Measurements from ENCODE around the gene TP53I11.

TP53I11 gene

GRCh38 chr11:44955015-44955738 lies 4.5 kb upstream of the TP53I11 start:
- no peak for DNase-seq

GRCh38 chr11:44954051-44954906 lies 3.6 kb upstream of the TP53I11 start:
- no peak for DNase-seq

- DNase-seq: no peak
These were observed 2.0 kb upstream of the TP53I11 start for GRCh38 chr11:44952500-44953260.

DNA sequence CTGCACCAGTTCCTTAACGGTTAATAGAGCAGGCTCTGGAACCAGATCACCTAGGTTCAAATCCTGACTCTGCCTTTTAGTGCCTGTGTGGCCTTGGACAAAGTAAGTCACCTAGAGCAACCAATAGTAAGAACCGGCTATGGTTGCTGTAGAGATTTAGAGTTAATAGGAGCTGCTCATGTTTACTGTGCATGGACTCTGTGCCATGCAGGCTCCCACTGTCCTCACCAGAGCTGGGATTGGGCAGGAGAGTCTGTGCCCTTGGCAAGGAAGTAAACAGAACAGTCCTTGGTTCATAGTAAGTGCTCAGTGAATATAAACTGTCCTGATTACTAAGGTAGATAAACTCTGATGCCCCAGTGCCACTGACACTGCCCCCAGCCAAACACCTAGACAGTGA lies 1.4 kb upstream of the TP53I11 start:
- DNase-seq: no peak

- no peak for DNase-seq
These were observed 555 bp downstream of the TP53I11 start for GRCh38 chr11:44950031-44950624.

- DNase-seq: peak; percentile 42
These were observed 1.3 kb downstream of the TP53I11 start for GRCh38 chr11:44949160-44950030.

GRCh38 chr11:44948155-44948554 lies 2.5 kb downstream of the TP53I11 start:
- DNase-seq: no peak

DNA sequence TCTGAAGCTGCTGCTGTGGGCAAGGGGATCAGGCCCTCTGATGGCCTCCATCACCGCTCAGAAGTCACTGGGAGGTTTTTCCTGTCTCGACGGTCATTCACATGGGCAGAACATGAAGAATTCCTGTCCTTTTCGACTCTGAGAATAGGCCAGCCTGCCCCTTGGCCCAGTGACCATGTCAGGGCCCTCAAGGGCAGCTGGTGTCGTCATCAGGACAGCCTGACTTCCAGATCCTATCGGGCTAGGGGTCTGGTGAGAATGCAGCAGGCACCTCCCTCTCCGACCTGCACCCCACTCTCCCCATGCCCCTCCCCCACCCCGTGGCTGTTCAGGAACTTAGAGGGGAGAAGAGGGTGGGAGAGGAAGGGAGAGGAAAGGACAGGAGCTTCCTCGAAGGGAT lies 3.6 kb downstream of the TP53I11 start:
- DNase-seq: no peak

- no peak for DNase-seq
These were observed 4.4 kb downstream of the TP53I11 start for GRCh38 chr11:44946263-44946662.

DNA sequence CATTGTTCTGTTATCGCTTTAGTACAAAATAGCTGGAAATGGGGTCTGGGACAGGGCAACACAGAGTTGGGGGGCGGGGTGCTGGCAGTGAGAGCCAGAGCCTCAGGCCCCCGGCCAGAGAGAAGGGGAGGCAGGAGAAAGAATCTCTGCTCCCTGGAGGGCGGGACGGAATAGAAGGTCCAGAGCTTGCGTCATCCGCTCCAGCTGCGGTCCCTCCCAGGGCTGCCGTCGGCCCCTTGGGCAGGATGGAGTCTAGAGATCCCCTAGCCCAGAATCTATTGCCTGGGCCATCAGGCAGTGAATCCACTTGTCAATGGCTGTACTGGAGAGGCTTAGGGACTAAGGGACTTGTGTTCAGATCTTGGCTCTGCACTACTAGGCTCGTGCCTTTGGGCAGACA lies 5.0 kb downstream of the TP53I11 start:
- DNase-seq: no peak

DNA sequence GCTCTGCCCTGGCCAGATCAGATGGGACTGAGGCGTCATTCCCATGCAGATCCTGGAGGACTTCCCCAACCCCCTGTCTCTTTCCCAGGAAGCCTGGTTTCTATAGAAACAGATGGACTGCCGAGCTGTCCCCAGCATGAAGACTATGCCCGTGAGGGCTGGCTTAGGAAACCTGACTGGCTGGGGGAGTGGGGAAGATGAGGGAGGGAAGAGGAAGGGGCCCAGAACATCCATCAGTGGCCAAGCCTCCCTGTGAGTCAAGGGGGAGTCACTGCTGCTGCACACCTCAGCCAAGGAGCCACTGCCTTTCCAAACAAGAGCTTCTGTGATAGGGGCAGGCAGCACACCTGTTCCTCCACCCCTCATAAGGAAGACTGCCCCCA lies 5.8 kb downstream of the TP53I11 start:
- no peak for DNase-seq

DNA sequence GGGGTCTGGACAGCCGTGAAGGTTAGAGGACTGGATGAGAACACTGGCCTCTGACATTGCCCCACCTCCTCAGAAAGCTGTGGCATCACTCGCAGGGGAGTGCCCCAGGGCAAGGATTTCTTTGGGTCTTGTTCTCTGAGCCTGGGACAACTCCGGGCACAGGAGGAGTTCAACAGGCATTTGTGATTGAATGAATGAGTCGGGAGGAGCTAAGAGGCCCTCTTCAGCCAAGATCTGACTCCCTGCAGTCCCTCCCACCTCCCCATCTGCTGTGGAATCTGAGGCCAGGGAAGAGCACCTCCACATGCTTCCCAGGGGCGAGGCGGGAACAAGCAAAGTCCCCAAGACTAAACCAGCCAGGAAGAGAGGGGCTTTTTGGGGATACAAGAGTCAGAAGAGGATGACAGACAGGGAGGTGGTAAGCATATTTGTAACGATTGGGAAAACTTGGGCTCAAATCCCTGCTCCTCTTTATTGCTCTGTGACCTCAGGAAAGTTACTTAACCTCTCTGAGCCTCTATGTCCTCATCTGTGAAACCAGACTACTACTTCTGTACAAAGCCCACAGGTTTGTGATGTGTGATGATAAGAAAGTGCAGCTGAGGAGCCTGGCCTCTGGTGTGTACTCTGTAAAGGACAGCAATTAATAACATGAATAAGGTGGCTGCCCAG lies 6.4 kb downstream of the TP53I11 start:
- DNase-seq: no peak

DNA sequence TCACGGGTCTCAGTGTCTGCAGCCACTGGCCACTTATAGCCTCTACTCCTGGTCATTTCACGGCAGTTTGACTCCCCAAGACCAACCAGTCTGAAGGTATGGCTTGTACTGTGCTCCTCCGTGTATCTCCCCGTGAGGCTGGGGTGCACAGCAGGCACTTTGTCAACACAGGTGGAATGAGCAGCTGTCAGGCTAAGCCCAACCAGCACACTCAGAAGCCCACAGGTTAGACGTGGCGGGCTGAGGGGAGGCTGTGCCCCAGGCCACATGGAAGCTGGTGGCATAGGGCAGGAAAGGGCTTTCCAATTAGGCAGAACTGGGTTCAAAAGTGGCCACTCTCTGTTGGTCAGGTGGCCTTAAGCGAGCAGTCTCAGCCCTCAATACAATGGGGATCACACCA lies 7.0 kb downstream of the TP53I11 start:
- no peak for DNase-seq

GRCh38 chr11:44943118-44943517 lies 7.6 kb downstream of the TP53I11 start:
- DNase-seq: no peak

- DNase-seq: no peak
These were observed 8.4 kb downstream of the TP53I11 start for GRCh38 chr11:44942029-44942955.

DNA sequence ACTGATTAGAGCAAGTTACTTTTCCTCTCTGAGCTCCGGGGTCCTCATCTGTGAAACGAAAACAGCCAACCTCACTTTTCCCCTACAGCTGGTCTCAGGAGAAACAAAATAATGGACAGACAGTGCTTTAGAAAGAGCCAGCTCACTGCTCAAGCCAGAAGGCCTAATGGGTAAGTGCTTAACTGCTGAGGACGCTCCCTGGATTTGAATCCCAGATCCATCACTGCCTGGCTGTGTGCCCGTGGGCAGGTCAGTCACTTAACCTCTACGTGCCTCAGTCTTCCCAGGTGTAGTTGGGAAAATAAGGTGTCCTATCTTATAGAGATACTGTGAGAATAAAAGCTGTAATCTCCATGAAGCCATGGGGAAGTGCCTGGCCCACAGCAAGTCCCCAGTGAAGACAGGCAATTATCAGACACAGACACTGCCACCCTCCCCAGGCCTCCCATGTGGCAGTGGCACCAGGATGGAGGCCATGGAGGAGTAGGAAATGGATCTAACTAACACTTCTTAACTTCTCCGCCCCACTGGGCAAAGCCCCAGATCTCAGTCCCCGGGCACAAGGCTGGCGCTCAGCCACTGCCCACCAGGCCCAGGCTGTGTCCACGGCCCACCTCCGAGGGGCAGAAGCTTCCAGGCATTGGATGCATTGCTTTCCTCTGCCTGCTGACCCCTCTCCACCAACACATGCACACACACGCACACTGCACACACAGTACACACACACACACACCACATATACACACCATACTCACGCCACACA lies 9.2 kb downstream of the TP53I11 start:
- DNase-seq: no peak

DNA sequence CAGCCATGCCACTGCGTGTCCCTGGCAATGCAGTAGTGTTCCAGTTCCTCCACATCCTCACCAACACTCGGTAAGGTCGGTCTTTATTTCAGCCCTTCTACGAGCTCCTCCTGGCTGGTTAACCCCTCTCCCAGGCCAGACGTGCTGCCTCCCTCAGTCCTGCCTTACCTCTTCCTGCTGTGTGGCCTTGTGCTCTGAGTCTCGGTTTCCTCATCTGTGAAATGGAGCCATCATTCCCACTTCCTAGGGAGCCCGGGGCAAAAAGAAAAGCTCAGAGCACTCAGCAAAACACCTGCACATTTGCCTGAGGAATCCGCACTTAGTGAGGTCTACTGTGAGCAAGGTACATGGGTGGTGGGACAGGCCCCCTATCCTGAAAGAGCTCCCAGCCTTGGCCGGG lies 9.8 kb downstream of the TP53I11 start:
- no peak for DNase-seq

- no peak for DNase-seq
These were observed 10.3 kb downstream of the TP53I11 start for GRCh38 chr11:44940404-44940803.

DNA sequence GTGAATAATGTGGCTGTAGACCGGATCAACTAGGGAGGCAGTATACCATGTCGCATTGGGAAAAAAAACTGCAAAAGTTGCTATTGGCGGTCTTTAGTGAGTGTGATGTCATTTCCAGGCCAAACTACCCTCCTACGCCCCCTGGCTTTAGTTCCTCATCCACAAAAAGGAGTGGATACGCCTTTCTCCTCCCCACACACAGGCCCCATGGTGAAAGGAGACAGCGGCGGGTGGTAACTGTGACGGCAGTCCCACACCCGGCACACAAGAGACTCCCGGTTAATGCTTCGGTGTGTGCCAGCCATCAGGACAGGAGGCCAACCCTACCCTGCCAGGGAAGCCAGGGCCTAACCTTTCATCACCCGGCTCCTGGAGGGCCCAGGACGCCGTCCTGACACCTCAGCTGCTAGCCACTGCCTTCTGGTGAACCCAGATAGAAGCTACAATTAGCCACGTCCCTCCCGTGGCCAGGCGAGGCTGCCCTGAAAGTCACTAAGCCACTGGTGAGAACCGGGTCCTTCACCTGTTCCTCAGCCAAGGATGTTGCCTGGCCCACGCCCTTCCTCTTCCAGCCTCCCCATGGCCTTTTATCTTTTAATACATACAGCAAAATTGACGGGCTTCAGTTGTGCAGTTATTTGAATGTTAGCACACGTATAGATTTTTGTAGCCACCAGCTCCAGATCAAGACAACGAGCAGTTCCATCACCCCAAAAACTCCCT lies 10.8 kb downstream of the TP53I11 start:
- no peak for DNase-seq
